ENCODE results near the gene LRRC26. TPM values are rescaled to one million over a fixed set of nuclear protein-coding genes. Genes with fewer than 3 reads are reported as not detected.
"Not testable (repeated sequence)": the region's sequence is repeated elsewhere in the genome, so short reads cannot be mapped to it uniquely, and the experiment has no call there.

Gene LRRC26
- total RNA-seq, 1 donor from 2014 or later = 0.21 TPM

DNA sequence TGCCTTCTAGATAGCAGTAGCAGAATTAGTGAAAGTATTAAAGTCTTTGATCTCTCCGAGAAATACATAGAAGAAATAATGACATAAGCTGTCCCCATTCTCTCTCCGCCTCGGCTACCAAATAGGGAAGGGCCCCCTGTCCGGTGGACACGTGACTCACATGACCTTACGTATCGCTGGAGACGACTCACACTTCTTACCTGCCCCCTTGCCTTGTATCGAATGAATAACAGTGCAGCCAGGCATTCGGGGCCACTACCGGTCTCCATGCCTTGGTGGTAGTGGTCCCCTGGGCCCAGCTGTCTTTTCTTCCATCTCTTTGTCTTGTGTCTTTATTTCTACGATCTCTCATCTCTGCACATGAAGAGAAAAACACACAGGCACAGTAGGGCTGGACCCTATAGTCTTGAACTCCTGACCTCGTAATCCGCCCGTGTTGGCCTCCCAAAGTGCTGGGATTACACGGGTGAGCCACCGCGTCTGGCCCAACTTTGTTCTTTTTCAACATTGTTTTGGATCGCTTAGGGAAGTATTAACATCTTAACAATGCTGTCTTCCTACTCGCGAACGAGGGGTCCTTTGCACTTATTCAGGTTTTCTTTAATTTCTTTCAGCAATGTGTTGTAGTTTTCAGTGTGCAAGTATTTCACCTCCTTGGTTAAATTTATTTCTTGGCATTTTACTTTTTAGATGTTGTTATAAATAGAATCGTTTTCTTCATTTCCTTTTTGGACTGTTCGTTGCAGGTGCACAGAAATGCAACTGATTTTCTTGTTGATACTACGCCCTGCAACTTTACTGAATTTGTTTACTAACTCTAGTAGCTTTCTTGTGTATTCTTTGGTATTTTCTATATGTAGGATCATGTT, 47.7 kb downstream of the LRRC26 start:
- H3K27ac Mint-ChIP-seq; H3K4me3 Mint-ChIP-seq; intact Hi-C loops (cut with micrococcal nuclease); DNase-seq (ENCODE audit: low spot score); H3K27me3 Mint-ChIP-seq (ENCODE audit: insufficient read depth); H3K9me3 Mint-ChIP-seq; H3K36me3 Mint-ChIP-seq (ENCODE audit: low read depth): not testable (repeated sequence)
- H3K4me1 Mint-ChIP-seq (ENCODE audit: low read depth) = peaks cover 17% of the 10 kb centered on the region

Other genes with a start within 250 kb of the LRRC26 start
- gene FBXW5, start 225.3 kb downstream of the LRRC26 start, total RNA-seq = 92.5 and 96.2 TPM in 2 replicates
- gene C8G, start 224.8 kb downstream of the LRRC26 start, total RNA-seq = 0.56 and 1.5 TPM in 2 replicates
- gene LCN12, start 217.8 kb downstream of the LRRC26 start, total RNA-seq = 1.8 and 1.9 TPM in 2 replicates
- 0.36 TPM in 1 of 2 replicates, not detected in the other for gene PTGDS, start 192.5 kb downstream of the LRRC26 start, total RNA-seq
- gene LCNL1, start 187.1 kb downstream of the LRRC26 start, total RNA-seq = not detected in 2 replicates
- gene PAXX, start 177.6 kb downstream of the LRRC26 start, total RNA-seq = 79.4 and 84.5 TPM in 2 replicates
- gene CLIC3, start 173.5 kb downstream of the LRRC26 start, total RNA-seq = not detected in 2 replicates
- gene ABCA2, start 141.8 kb downstream of the LRRC26 start, total RNA-seq = 25.7 and 26.9 TPM in 2 replicates
- 0.16 and 0.22 TPM in 2 replicates for gene FUT7, start 138.0 kb downstream of the LRRC26 start, total RNA-seq
- 78.2 and 80.1 TPM in 2 replicates for gene NPDC1, start 123.9 kb downstream of the LRRC26 start, total RNA-seq
- not detected in 2 replicates for gene ENTPD2, start 116.0 kb downstream of the LRRC26 start, total RNA-seq
- 23.9 and 25.1 TPM in 2 replicates for gene SAPCD2, start 99.5 kb downstream of the LRRC26 start, total RNA-seq
- 13.9 and 14.9 TPM in 2 replicates for gene UAP1L1, start 92.5 kb downstream of the LRRC26 start, total RNA-seq
- 48.1 and 53.6 TPM in 2 replicates for gene MAN1B1, start 83.1 kb downstream of the LRRC26 start, total RNA-seq
- 371 and 394 TPM in 2 replicates for gene DPP7, start 55.3 kb downstream of the LRRC26 start, total RNA-seq
- 0.05 TPM in 2 replicates for gene GRIN1, start 30.9 kb downstream of the LRRC26 start, total RNA-seq
- not detected in 2 replicates for gene TMEM210, start 2.0 kb upstream of the LRRC26 start, total RNA-seq
- 62.5 and 63.6 TPM in 2 replicates for gene ANAPC2, start 18.5 kb upstream of the LRRC26 start, total RNA-seq
- gene SSNA1, start 18.6 kb upstream of the LRRC26 start, total RNA-seq = 101 and 105 TPM in 2 replicates
- 15.6 and 17.2 TPM in 2 replicates for gene TPRN, start 30.7 kb upstream of the LRRC26 start, total RNA-seq
- 40.5 and 41.5 TPM in 2 replicates for gene TMEM203, start 35.6 kb upstream of the LRRC26 start, total RNA-seq
- gene NDOR1, start 35.6 kb upstream of the LRRC26 start, total RNA-seq = 42.4 and 48.9 TPM in 2 replicates
- 9.3 and 11.0 TPM in 2 replicates for gene RNF208, start 52.2 kb upstream of the LRRC26 start, total RNA-seq
- 0.49 and 0.60 TPM in 2 replicates for gene CYSRT1, start 55.1 kb upstream of the LRRC26 start, total RNA-seq
- 0.29 TPM in 1 of 2 replicates, not detected in the other for gene RNF224, start 57.5 kb upstream of the LRRC26 start, total RNA-seq
- gene SLC34A3, start 60.9 kb upstream of the LRRC26 start, total RNA-seq = not detected in 2 replicates
- gene TUBB4B, start 71.2 kb upstream of the LRRC26 start, total RNA-seq = 277 and 280 TPM in 2 replicates
- gene STPG3, start 81.2 kb upstream of the LRRC26 start, total RNA-seq = 1.2 and 1.8 TPM in 2 replicates
- 70.8 and 72.1 TPM in 2 replicates for gene NELFB, start 85.3 kb upstream of the LRRC26 start, total RNA-seq
- 11.6 and 11.7 TPM in 2 replicates for gene TOR4A, start 107.7 kb upstream of the LRRC26 start, total RNA-seq
- gene NRARP, start 132.2 kb upstream of the LRRC26 start, total RNA-seq = 15.2 and 15.4 TPM in 2 replicates